GM12873 (cell line): ENCODE measurements around the gene REV3L.

Experiments used
- CTCF ChIP-seq: IDR thresholded peaks from 2 replicates; pipeline ENCODE4 v1.5.1; 2012; ENCODE audit warnings: low read depth, mild to moderate bottlenecking, moderate library complexity, low read length, control low read depth; ENCODE audit not compliant: insufficient read depth; ENCODE audit errors: missing control alignments

REV3L gene

GRCh38 chr6:111301946-111302345, 181.1 kb downstream of the REV3L start:
- no peak for TF ChIP-seq CTCF

GRCh38 chr6:111297776-111298175, 185.2 kb downstream of the REV3L start:
- TF ChIP-seq CTCF = no peak

- no peak for TF ChIP-seq CTCF
Measured at GRCh38 chr6:111294374-111294967, 188.5 kb downstream of the REV3L start.

GRCh38 chr6:111291336-111292259, 191.4 kb downstream of the REV3L start:
- TF ChIP-seq CTCF = no peak

- no peak for TF ChIP-seq CTCF
Measured at GRCh38 chr6:111283707-111284106, 199.3 kb downstream of the REV3L start.

- TF ChIP-seq CTCF = no peak
Measured at GRCh38 chr6:111282515-111282914, 200.5 kb downstream of the REV3L start.

- TF ChIP-seq CTCF = no peak
Measured at GRCh38 chr6:111280445-111280955, 202.5 kb downstream of the REV3L start.
